ENCODE data around the gene NPAS2. TPM values are rescaled to one million over a fixed set of nuclear protein-coding genes. Genes with fewer than 3 reads are reported as not detected.

NPAS2 gene
- polyA plus RNA-seq, 3 donors: 12.8 to 15.3 (median 15.0) TPM

- no peak overlapping the region for H3K27ac ChIP-seq (ENCODE audit: low read depth, low read length)
- WGBS, 3 donors: 79 to 91% (median 88%) methylated on average over 7 of the region's 7 CpGs
Observed at GRCh38 chr2:100791936-100792308, 28.0 kb upstream of the NPAS2 start.

DNA sequence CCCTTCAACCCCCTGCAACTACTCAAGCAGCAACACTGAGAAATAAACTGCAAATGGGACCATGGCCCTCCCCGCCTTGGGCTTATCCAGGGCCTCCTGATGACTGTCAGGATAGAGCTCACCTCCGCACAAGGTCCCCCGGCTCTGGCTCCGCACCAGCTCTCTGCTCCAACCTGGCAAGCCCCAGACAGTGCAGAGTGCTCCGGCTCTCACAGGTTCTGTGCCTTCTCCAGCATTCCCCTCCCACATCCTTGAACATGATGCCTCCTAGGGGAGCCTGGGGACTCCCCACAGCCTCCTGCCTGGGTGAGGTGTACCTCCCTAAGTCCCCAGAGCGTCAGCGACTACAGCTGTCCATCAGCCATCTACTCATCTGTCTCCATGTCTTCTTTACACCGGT, 26.7 kb upstream of the NPAS2 start:
- WGBS, 3 donors: 70 to 91% (median 85%) methylated on average over 8 of the region's 8 CpGs
- H3K27ac ChIP-seq (ENCODE audit: low read depth, low read length): no peak overlapping the region

- WGBS, 3 donors: 84 to 91% (median 84%) methylated on average over 9 of the region's 9 CpGs
- H3K27ac ChIP-seq (ENCODE audit: low read depth, low read length): no peak overlapping the region
Observed at GRCh38 chr2:100793982-100794381, 26.0 kb upstream of the NPAS2 start.

DNA sequence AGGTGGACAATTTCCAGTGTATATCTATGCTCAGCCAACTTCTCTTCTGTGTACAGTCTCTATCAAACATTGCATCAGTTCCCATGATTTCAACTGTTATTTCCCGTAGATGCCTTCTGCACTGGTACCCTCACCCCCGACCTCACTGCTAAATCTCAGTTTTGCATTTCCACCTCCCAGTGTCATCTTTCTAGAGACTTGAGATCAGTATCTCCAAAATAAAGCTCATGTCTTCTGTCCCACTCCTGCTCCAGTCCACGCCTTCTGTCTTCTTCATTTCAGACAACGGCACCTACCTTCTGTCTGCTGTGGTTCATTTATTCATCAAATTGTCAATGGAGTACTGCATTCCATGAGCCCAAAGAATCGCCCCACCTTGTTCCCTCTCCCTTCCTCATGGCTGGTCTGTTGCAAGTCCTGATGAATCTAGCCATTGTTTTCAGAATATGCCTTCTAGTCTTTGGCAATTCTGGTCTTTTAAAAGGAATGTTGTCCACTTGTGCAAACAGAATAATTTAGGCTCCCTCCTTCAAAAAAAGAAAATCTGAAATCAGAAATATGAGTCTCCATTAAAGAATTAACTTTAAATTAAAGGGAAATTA, 23.3 kb upstream of the NPAS2 start:
- 81 to 86% (median 82%) methylated on average over 5 of the region's 5 CpGs for WGBS, 3 donors
- no peak overlapping the region for H3K27ac ChIP-seq (ENCODE audit: low read depth, low read length)

- WGBS, 3 donors: 54 to 72% (median 68%) methylated on average over 5 of the region's 5 CpGs
Observed at GRCh38 chr2:100799686-100800085, 20.3 kb upstream of the NPAS2 start.

GRCh38 chr2:100800915-100801314, 19.0 kb upstream of the NPAS2 start:
- WGBS, 3 donors: 73 to 94% (median 80%) methylated on average over 2 of the region's 2 CpGs
- H3K27ac ChIP-seq (ENCODE audit: low read depth, low read length): no peak overlapping the region

More at GRCh38 chr2:100799686-100800085, 20.3 kb upstream of the NPAS2 start:
- no peak overlapping the region for H3K27ac ChIP-seq (ENCODE audit: low read depth, low read length)

DNA sequence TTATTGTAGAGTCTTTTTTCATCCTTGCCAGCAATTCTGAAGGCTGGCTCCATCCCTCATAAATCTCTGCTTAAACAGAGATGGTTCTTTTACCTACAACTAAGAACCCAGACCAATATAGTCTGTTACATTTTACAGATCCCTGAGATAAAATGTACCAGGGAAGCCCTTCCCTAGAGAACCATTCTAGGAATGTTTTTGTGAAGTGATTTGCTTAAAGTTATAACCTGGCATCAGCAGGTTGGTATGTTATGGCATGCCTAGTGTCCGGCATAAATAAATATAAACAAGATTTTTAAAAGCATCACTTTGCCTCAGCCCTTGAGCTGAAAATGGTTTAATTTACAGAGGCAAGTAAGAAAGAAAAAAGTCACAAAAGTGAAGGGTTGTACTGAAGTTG, 18.5 kb upstream of the NPAS2 start:
- WGBS, 3 donors: 89 to 93% (median 90%) methylated on average over 1 of the region's 1 CpG
- H3K27ac ChIP-seq (ENCODE audit: low read depth, low read length): no peak overlapping the region

- 90 to 94% (median 94%) methylated on average over 9 of the region's 9 CpGs for WGBS, 3 donors
- H3K27ac ChIP-seq (ENCODE audit: low read depth, low read length): no peak overlapping the region
Observed at GRCh38 chr2:100802066-100802465, 17.9 kb upstream of the NPAS2 start.

DNA sequence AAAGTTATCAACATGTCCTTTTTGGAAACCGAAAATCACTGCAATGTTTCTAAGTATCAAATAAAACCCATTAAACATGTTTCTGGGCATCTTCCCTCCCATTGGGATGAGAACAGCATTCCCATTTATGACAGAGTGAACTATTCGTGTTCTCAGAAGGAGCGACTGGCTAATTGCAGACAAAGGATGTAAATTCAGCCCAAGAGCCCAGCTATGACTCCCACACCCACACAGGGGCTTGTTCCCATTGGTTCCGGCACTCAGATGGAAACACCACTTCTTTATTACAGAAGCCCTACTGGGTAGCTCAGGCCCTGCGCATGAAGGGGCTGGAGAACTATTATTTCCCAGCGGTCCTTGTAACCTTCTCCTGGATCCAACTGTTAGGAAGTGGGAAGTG, 16.6 kb upstream of the NPAS2 start:
- WGBS, 3 donors: 79 to 89% (median 84%) methylated on average over 6 of the region's 6 CpGs

GRCh38 chr2:100806550-100806949, 13.4 kb upstream of the NPAS2 start:
- no peak overlapping the region for H3K27ac ChIP-seq (ENCODE audit: low read depth, low read length)
- WGBS, 3 donors: 80 to 88% (median 81%) methylated on average over 3 of the region's 3 CpGs

More for the DNA sequence above, 16.6 kb upstream of the NPAS2 start:
- H3K27ac ChIP-seq (ENCODE audit: low read depth, low read length): no peak overlapping the region

GRCh38 chr2:100807707-100808106, 12.2 kb upstream of the NPAS2 start:
- WGBS, 3 donors: 78 to 86% (median 81%) methylated on average over 4 of the region's 4 CpGs
- no peak overlapping the region for H3K27ac ChIP-seq (ENCODE audit: low read depth, low read length)

- H3K27ac ChIP-seq (ENCODE audit: low read depth, low read length): no peak overlapping the region
- 82 to 92% (median 91%) methylated on average over 4 of the region's 4 CpGs for WGBS, 3 donors
Observed at GRCh38 chr2:100808582-100808981, 11.4 kb upstream of the NPAS2 start.

GRCh38 chr2:100809506-100809905, 10.4 kb upstream of the NPAS2 start:
- 60 to 86% (median 72%) methylated on average over 3 of the region's 3 CpGs for WGBS, 3 donors
- no peak overlapping the region for H3K27ac ChIP-seq (ENCODE audit: low read depth, low read length)

- 82 to 91% (median 89%) methylated on average over 5 of the region's 5 CpGs for WGBS, 3 donors
- no peak overlapping the region for H3K27ac ChIP-seq (ENCODE audit: low read depth, low read length)
Observed at GRCh38 chr2:100810603-100811145, 9.3 kb upstream of the NPAS2 start.

- WGBS, 3 donors: 79 to 83% (median 82%) methylated on average over 4 of the region's 4 CpGs
- no peak overlapping the region for H3K27ac ChIP-seq (ENCODE audit: low read depth, low read length)
Observed at GRCh38 chr2:100812116-100812515, 7.8 kb upstream of the NPAS2 start.

GRCh38 chr2:100812573-100812972, 7.4 kb upstream of the NPAS2 start:
- 84 to 87% (median 86%) methylated on average over 4 of the region's 4 CpGs for WGBS, 3 donors
- no peak overlapping the region for H3K27ac ChIP-seq (ENCODE audit: low read depth, low read length)

DNA sequence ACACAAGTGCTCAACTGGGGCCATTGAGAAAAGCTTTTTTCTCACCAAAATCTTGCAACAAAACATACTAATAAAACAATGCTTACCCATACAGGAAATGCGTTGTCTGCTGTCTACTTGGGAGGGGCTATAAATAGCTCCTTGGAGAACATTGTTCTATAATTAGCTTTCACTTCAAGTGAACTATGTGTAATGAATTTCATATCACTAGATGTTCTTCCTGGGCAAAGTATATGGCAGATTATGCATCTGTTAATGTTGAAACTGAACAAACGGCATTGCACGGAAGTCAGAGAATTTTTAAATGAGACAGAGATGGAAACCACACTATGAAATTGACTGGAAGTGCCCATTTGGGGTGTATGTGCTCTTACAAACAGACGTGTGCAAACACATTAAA, 6.4 kb upstream of the NPAS2 start:
- WGBS, 3 donors: 45 to 56% (median 53%) methylated on average over 4 of the region's 4 CpGs
- no peak overlapping the region for H3K27ac ChIP-seq (ENCODE audit: low read depth, low read length)

- H3K27ac ChIP-seq (ENCODE audit: low read depth, low read length): no peak overlapping the region
- WGBS, 3 donors: 74 to 94% (median 91%) methylated on average over 3 of the region's 3 CpGs
Observed at GRCh38 chr2:100814043-100814442, 5.9 kb upstream of the NPAS2 start.

- no peak overlapping the region for H3K27ac ChIP-seq (ENCODE audit: low read depth, low read length)
- WGBS, 3 donors: 67 to 95% (median 81%) methylated on average over 3 of the region's 3 CpGs
Observed at GRCh38 chr2:100814453-100814852, 5.5 kb upstream of the NPAS2 start.

- H3K27ac ChIP-seq (ENCODE audit: low read depth, low read length): no peak overlapping the region
- WGBS, 3 donors: 92 to 96% (median 92%) methylated on average over 7 of the region's 7 CpGs
Observed at GRCh38 chr2:100817388-100817985, 2.5 kb upstream of the NPAS2 start.

Measured in adipose tissue (tissue), 3 donors.